ENCODE measurements around the gene SCAI. TPM values are rescaled to one million over a fixed set of nuclear protein-coding genes. Genes with fewer than 3 reads are reported as not detected.
"Not testable (repeated sequence)": the region's sequence is repeated elsewhere in the genome, so short reads cannot be mapped to it uniquely, and the experiment has no call there.

The SCAI gene
- total RNA-seq, 1 donor from 2014 or later = 13.4 TPM

GRCh38 chr9:125141251-125141650 lies 2.1 kb downstream of the SCAI start:
- peaks cover 18% of the 10 kb centered on the region for H3K36me3 Mint-ChIP-seq (ENCODE audit: low read depth)
- intact Hi-C loops (cut with micrococcal nuclease) = loop anchor here (5.0 to 10.0 kb wide), 3 partner anchors 101 to 234 kb away; partner anchors contain the start of gene HSPA5
- H3K4me3 Mint-ChIP-seq = no peak overlapping the region
- DNase-seq = no peak
- no peaks in the 10 kb centered on the region for H3K27me3 Mint-ChIP-seq
- H3K27ac Mint-ChIP-seq = no peak overlapping the region
- H3K9me3 Mint-ChIP-seq = no peaks in the 10 kb centered on the region
- peaks cover 28% of the 10 kb centered on the region for H3K4me1 Mint-ChIP-seq

- Mint-ChIP-seq H3K4me3 (no peak overlapping the region), H3K36me3 (ENCODE audit: low read depth) (peaks cover 18% of the 10 kb centered on the region), H3K4me1 (peaks cover 25% of the 10 kb centered on the region), H3K27me3 (no peaks in the 10 kb centered on the region), H3K27ac (no peak overlapping the region), H3K9me3 (no peaks in the 10 kb centered on the region)
- DNase-seq = no peak
- intact Hi-C loops (cut with micrococcal nuclease) = loop anchor here (5.0 to 10.0 kb wide), 3 partner anchors 102 to 234 kb away; partner anchors contain the start of gene HSPA5
Measured at GRCh38 chr9:125140576-125140975, 2.8 kb downstream of the SCAI start.

GRCh38 chr9:125137200-125137599 lies 6.1 kb downstream of the SCAI start:
- H3K36me3 Mint-ChIP-seq (ENCODE audit: low read depth) = peaks cover 31% of the 10 kb centered on the region
- H3K9me3 Mint-ChIP-seq = peaks cover 3% of the 10 kb centered on the region
- no peak for DNase-seq
- H3K4me1 Mint-ChIP-seq = peaks cover 24% of the 10 kb centered on the region
- no peak overlapping the region for H3K4me3 Mint-ChIP-seq
- intact Hi-C loops (cut with micrococcal nuclease) = loop anchor here (10.0 kb wide), 1 partner anchor 198 kb away; no protein-coding TSS in a partner anchor
- H3K27me3 Mint-ChIP-seq = no peaks in the 10 kb centered on the region
- H3K27ac Mint-ChIP-seq = no peak overlapping the region

GRCh38 chr9:125134976-125135375 lies 8.4 kb downstream of the SCAI start:
- no peaks in the 10 kb centered on the region for H3K27me3 Mint-ChIP-seq
- peaks cover 3% of the 10 kb centered on the region for H3K9me3 Mint-ChIP-seq
- H3K4me1 Mint-ChIP-seq = peaks cover 21% of the 10 kb centered on the region
- intact Hi-C loops (cut with micrococcal nuclease) = loop anchor here (1.0 to 10.0 kb wide), 3 partner anchors 8 to 200 kb away; partner anchors contain the start of gene SCAI
- DNase-seq = no peak
- peaks cover 30% of the 10 kb centered on the region for H3K36me3 Mint-ChIP-seq (ENCODE audit: low read depth)
- H3K4me3 Mint-ChIP-seq = no peak overlapping the region
- no peak overlapping the region for H3K27ac Mint-ChIP-seq

GRCh38 chr9:125133403-125134329 lies 9.7 kb downstream of the SCAI start:
- Mint-ChIP-seq H3K27ac (peak overlapping the region; percentile 75), H3K4me3 (no peak overlapping the region), H3K36me3 (ENCODE audit: low read depth) (peaks cover 19% of the 10 kb centered on the region), H3K27me3 (no peaks in the 10 kb centered on the region), H3K9me3 (peaks cover 3% of the 10 kb centered on the region), H3K4me1 (peaks cover 14% of the 10 kb centered on the region)
- no peak for DNase-seq
- intact Hi-C loops (cut with micrococcal nuclease) = loop anchor here (1.0 to 10.0 kb wide), 3 partner anchors 7 to 201 kb away; partner anchors contain the start of gene SCAI

GRCh38 chr9:125131778-125132177 lies 11.6 kb downstream of the SCAI start:
- Mint-ChIP-seq H3K9me3 (peaks cover 3% of the 10 kb centered on the region), H3K4me3 (no peak overlapping the region), H3K27ac (no peak overlapping the region), H3K4me1 (peaks cover 21% of the 10 kb centered on the region), H3K36me3 (ENCODE audit: low read depth) (peaks cover 18% of the 10 kb centered on the region), H3K27me3 (no peaks in the 10 kb centered on the region)
- DNase-seq = no peak
- intact Hi-C loops (cut with micrococcal nuclease) = loop anchor here (10.0 kb wide), 1 partner anchor 203 kb away; no protein-coding TSS in a partner anchor

- Mint-ChIP-seq H3K4me3 (peak overlapping the region; percentile 78), H3K27me3 (no peaks in the 10 kb centered on the region), H3K9me3 (no peaks in the 10 kb centered on the region), H3K4me1 (peaks cover 27% of the 10 kb centered on the region), H3K27ac (peak overlapping the region; percentile 97), H3K36me3 (ENCODE audit: low read depth) (peaks cover 9% of the 10 kb centered on the region)
- peak; percentile 94 for DNase-seq
- intact Hi-C loops (cut with micrococcal nuclease) = loop anchor here (1.0 kb wide), 2 partner anchors 8 to 17 kb away; partner anchors contain the start of gene SCAI
Measured at GRCh38 chr9:125126019-125126746, 17.1 kb downstream of the SCAI start.

- Mint-ChIP-seq H3K4me1 (peaks cover 33% of the 10 kb centered on the region), H3K4me3 (peak overlapping the region; percentile 78), H3K36me3 (ENCODE audit: low read depth) (peaks cover 9% of the 10 kb centered on the region), H3K27me3 (no peaks in the 10 kb centered on the region), H3K9me3 (no peaks in the 10 kb centered on the region), H3K27ac (peak overlapping the region; percentile 97)
- no peak for DNase-seq
- intact Hi-C loops (cut with micrococcal nuclease) = no loop called here
Measured at GRCh38 chr9:125125523-125125922, 17.8 kb downstream of the SCAI start.

- no peak for DNase-seq
- H3K27me3 Mint-ChIP-seq = no peaks in the 10 kb centered on the region
- no peaks in the 10 kb centered on the region for H3K9me3 Mint-ChIP-seq
- H3K4me3 Mint-ChIP-seq = no peak overlapping the region
- H3K27ac Mint-ChIP-seq = peak overlapping the region; percentile 81
- peaks cover 37% of the 10 kb centered on the region for H3K4me1 Mint-ChIP-seq
- peaks cover 12% of the 10 kb centered on the region for H3K36me3 Mint-ChIP-seq (ENCODE audit: low read depth)
- intact Hi-C loops (cut with micrococcal nuclease) = loop anchor here (1.0 to 2.0 kb wide), 2 partner anchors 22 to 180 kb away; partner anchors contain the start of genes GOLGA1 and SCAI
Measured at GRCh38 chr9:125121146-125121545, 22.2 kb downstream of the SCAI start.

GRCh38 chr9:125119643-125120286 lies 23.6 kb downstream of the SCAI start:
- intact Hi-C loops (cut with micrococcal nuclease) = loop anchor here (2.0 kb wide), 1 partner anchor 179 kb away; the partner anchor contains the start of gene GOLGA1
- Mint-ChIP-seq H3K27ac (peak overlapping the region; percentile 20), H3K36me3 (ENCODE audit: low read depth) (peaks cover 10% of the 10 kb centered on the region)

GRCh38 chr9:125118696-125119095 lies 24.6 kb downstream of the SCAI start:
- H3K27ac Mint-ChIP-seq; intact Hi-C loops (cut with micrococcal nuclease); H3K9me3 Mint-ChIP-seq; H3K27me3 Mint-ChIP-seq; H3K4me3 Mint-ChIP-seq; DNase-seq: not testable (repeated sequence)
- peaks cover 11% of the 10 kb centered on the region for H3K36me3 Mint-ChIP-seq (ENCODE audit: low read depth)
- H3K4me1 Mint-ChIP-seq = peaks cover 25% of the 10 kb centered on the region

More at GRCh38 chr9:125119643-125120286, 23.6 kb downstream of the SCAI start:
- H3K9me3 Mint-ChIP-seq = no peaks in the 10 kb centered on the region
- H3K4me1 Mint-ChIP-seq = peaks cover 28% of the 10 kb centered on the region
- DNase-seq = peak; percentile 69
- H3K27me3 Mint-ChIP-seq = no peaks in the 10 kb centered on the region
- H3K4me3 Mint-ChIP-seq = no peak overlapping the region

- not testable (repeated sequence) for H3K4me3 Mint-ChIP-seq
Measured at GRCh38 chr9:125114503-125114902, 28.8 kb downstream of the SCAI start.

GRCh38 chr9:125110464-125110863 lies 32.9 kb downstream of the SCAI start:
- Mint-ChIP-seq H3K36me3 (ENCODE audit: low read depth) (peaks cover 27% of the 10 kb centered on the region), H3K4me1 (peaks cover 5% of the 10 kb centered on the region), H3K4me3 (no peak overlapping the region), H3K9me3 (peaks cover 11% of the 10 kb centered on the region), H3K27ac (no peak overlapping the region), H3K27me3 (no peaks in the 10 kb centered on the region)
- intact Hi-C loops (cut with micrococcal nuclease) = no loop called here
- no peak for DNase-seq

More at GRCh38 chr9:125114503-125114902, 28.8 kb downstream of the SCAI start:
- H3K9me3 Mint-ChIP-seq = peaks cover 11% of the 10 kb centered on the region
- H3K4me1 Mint-ChIP-seq; DNase-seq; H3K27me3 Mint-ChIP-seq; H3K27ac Mint-ChIP-seq; intact Hi-C loops (cut with micrococcal nuclease): not testable (repeated sequence)
- H3K36me3 Mint-ChIP-seq (ENCODE audit: low read depth) = peaks cover 28% of the 10 kb centered on the region

Measured in activated CD4-positive, alpha-beta T cell treated with anti-CD3 and anti-CD28 coated beads, Interleukin-2, amount 10 ng/mL, durations not matched to agents 24 days and 14 days (primary cell).